HG03196 (cell line): Measurements from ENCODE around the gene DISC1.
A peak's percentile ranks its signal among the peaks of the same experiment; 100 is the strongest.

Experiments used
- ATAC-seq: cut with Tn5 transposase; IDR thresholded peaks from one replicate; pipeline ENCODE4 v1.9.1; 2021; ENCODE audit not compliant: unreplicated experiment

Gene DISC1

DNA sequence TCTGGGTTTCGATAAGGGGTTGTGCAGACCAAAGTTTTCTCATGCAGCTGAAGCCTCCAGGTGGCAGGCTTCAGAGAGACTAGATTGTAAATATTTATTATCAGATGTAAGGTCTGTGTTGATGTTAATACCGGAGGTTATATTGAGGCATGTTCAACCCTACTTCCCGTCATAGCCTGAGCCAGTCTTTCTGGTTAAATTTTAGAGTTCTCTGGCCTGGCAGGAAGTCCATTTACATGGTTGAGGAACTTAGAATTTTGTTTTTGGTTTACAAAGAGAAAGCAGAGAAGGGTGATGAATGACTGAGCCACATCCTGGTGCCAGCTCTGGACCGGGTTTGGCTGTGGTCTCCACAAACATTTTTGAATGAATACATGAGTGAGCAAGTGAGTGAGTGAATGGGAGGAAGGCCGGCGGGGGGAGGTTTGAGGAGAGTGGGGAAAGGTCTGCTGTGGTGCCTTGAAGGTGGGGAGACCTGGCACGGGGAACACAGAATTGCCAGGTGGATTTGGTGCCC lies 218.5 kb downstream of the DISC1 start:
- ATAC-seq: peak; percentile 54

DNA sequence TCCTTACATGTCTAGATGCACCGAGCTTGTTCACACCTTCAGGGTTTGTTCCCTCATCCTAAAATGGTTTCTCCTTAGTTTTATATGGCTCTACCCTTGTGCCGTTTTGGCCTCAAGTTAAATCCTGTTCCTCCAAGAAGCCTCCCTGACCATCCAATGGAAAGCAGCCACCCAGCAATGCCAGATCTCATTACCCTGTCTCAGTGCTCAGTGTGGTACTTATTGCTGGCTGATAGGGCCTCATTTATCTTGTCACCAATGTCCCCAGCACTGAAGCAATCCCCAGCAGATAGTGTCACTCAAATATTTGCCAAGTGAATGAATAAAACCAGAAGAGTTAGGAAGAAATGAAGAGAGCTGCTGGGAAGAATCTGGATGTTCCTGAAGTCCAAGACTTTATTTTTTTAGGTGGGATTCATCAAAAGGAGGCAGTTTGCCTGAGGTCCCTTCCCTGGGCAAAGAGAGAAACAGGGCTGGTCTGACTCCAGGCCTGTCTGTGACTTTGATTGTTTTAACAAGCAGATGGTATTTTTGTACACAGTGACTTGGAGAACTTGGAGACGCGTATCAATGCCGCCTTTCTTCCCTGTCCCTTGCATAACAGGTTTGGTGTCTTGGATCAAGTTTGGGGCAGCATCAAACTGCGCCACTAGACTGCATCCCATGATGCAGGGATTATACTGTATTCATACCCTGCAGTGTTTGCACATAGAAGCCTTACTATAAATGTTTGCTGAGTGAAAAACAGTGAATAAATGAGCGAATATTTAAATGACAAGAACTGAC lies 221.2 kb downstream of the DISC1 start:
- ATAC-seq: no peak

DNA sequence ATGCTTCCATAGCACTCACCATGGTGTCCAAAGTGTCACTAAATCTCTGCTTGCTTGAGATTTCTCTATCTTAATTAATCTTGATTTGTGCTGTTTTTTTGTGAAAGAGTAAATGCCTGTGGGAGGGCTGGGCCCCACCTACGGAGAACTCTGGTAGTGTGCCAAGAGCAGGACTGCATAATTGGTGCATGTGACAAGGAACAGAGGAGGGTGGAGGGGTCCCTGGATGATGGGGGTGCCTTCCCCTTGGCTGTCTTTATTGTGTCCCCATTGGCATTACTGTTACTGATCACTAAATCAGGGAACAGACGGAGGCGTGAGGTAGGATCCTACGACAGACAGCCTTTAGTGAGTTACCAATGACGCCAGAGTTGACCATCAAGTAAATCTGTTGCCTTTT lies 223.4 kb downstream of the DISC1 start:
- no peak for ATAC-seq

DNA sequence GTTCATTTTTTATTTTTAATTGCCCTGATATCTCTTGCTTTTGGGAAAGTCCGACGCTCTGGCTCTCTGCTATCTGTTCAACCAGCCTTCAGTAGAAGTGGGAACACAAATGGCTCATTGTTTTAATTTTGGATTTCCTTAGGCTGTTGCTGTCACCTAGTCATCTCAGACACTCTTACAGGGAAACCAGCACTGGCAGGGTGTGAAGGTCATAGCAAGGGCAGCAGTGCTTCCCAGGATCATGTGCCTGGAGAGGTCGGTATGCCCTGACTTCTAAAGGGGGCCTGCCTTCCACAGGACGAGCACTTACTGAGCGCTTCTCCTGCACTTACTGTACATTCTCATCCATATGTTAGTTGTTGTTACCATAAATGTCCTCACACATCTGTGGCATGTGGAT lies 224.2 kb downstream of the DISC1 start:
- ATAC-seq: no peak

DNA sequence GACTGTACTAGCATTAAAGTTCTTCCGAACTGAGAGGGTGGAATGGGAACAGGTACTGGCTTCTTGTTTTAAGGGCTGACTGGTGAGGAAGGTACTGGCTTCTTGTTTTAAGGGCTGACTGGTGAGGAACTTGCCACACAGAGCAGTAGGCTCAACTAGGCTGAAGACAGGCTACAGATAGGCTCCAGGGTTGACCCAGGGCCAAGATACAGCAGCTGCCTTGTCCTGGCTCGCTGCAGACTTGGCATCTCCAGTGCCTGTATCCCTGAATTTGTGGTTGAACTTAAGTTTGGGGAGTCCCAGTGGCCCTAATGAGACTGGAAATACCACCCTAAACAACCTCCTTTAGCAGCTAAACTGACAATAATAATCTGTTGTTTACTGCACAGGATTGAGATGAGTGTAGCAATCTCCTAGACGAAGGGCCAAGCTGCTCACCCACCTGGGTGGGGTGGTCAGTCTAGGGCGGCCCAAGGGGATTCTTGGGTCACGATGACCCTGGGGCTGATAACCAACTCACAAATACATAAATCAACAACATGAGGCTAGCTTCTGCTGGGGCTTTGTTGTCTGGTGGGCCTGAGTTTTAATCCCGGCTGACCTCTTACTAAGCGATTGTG lies 227.1 kb downstream of the DISC1 start:
- no peak for ATAC-seq

DNA sequence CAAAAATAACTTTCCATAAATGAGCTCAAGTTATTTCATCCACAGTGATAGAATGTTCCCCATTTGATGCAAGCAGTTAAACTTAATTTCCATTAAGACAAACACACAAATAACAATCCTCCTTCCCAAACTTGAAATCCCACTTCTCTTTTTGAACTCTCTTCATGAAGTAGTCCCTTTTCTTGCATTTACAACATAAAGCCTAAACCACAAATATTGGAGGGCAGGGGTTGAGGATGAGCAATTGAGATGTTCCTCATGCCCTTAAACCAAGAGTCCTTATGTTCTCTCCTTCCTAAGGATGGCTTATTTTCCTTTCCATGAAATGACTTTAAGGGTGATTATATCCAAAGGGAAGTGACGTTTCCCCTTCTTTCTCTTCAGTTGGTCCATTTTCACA lies 228.8 kb downstream of the DISC1 start:
- no peak for ATAC-seq

DNA sequence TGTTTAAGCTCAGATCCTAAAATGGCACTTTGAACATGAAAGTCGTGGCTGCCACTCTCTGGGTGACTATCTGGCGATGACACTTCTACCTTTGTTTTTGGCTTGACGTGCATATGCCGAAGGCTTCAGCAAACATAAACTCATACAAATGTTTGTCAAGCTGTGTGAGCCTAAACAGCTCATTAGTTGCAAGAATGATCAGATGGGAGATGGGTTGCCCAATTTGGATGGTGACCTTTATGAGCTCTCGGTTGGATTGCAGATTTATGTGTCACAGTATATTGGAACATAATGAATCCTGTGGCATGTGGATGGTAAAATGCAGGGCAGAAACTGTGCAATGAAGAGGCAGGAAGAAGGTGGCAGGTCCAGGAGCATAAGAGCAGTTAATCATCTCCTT lies 229.3 kb downstream of the DISC1 start:
- ATAC-seq: no peak

DNA sequence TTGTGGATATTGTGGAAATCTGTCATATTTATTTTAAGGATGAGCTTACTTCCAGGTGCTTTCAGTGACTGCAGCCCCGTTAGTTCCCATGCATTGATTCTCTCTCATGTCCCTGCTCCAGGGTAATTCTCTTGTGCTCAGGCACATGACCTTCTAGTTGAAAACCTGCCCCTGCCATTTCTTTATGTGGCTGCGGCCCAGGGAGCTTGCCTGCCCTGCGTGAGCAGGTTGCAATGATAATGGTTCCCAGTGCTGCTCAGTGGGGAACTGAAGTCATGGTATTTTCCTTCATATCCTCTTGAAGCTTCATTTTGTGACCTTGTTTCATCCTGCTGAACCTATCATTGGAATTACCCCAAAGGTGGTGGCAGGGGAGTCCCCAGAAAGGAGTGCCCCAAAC lies 229.8 kb downstream of the DISC1 start:
- ATAC-seq: no peak

DNA sequence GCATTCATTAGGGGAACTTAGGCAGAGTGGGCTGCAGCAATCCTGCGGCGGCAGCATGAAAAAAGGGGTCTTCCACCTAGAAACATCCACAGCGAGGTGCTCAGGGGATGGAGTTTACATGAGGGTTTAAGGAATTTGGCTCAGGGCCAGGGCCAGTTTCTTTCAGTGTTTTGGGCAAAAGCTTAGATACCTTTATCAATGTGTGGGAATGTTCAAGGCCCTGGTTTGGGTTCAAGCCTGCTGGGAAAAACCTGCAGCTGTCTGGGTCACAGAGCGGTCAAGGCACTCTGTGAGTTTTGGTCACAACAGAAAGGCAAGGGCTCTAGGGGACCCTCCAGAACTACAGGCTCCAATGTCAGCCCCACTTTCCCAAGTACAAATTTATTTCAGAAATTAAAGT lies 230.3 kb downstream of the DISC1 start:
- ATAC-seq: no peak

DNA sequence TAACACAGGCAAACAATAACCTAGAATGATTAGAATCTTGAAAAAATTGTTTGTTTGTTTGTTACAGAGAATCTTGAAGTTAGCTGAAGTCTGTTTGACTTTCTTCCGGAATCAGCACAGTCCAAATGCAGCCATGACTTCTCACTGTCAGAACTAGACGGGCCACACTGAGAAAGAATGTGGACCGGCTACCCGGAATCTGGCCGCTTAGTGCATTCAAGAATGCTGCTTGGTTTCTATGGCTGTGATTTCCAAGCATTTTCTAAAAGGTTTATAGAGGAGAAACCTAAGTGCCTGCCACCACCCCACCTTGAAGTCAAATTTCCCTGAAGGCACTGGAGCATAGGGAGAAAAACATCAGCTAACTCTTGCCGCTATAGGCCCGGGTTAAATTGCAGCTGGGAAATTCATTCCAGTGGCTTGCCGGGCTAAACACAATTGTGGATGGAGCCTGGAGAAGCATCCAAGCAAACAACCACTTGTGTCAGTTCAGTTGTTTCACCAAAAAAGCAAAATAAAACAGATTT lies 231.1 kb downstream of the DISC1 start:
- ATAC-seq: no peak

DNA sequence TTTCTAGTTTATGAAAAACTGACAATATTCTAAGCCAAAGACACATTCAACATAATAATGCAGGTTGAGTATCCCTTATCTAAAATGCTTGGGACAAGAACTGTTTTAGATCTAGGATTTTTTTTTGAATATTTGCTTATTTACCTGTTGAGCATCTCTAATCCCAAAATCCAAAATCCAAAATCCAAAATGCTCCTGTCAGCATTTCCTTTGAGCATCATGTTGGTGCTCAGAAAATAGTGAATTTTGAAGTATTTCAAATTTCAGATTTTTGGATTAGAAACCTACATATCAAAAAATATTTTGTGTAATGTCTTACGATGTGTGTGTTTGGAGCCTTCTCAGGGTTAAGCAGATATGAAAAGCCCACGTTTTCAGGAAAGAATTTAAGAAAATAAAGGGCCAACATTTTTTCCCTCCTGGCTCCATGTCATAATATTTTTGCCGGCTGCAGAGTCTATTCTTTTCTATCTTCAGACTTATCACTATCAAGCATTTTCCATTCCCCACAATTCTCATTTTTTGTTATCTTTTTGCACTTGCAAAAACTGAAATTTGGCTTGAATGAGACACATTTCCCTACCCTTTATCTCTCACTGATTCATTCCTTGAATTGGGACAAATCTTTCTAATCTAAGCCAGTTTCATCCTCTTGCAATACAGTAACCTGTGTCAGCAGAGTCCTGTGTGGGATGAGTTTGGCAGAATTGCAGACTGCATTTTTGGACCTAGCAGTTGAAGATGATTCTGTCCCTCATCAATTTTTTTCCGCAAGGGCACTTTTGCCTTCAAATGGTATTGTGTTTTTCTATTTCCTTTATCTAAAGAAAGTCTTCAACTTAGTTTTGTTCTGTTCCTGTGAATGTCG lies 233.9 kb downstream of the DISC1 start:
- no peak for ATAC-seq

DNA sequence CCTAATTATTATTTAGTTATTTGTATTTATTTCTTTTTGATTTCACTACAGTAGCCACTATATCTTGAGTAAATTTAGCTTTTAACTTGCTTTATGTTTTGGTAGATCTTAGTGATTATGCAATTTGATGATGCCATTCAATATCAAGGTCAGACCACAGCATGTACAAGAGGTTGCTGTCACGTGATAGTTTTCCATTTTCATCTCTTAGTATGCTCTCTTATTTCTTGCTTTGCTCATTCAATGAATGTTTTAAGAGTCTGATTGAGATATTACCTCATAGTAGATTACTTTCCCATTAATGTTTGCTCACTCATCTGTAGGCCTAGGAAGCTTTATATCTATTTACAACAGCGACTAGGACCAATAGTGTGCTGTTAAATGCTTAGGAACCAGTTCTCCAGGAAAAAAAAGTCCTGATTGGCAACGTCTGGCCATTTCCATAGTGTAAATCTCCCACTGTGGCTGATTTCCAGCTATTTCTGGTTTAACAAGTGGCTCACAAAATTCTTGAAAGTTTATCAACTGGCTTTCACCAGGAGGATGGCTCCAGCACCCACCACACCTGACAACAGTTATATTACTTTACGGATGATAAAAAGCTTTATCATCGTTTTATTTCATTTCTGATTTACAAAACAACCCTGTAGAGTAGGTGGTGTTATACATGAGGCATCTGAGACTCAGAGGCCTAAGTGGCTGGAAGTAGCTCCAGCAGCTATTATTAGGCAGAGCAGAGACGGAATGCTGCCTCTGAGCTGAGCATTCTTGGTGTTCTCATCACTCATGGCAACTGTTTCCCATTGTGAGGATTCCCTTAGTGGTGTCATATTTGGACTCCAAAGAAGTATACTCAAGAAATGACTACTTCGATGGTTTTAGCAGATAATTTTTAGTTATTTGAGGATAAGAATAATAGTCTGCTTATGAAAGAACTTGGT lies 235.2 kb downstream of the DISC1 start:
- ATAC-seq: no peak

DNA sequence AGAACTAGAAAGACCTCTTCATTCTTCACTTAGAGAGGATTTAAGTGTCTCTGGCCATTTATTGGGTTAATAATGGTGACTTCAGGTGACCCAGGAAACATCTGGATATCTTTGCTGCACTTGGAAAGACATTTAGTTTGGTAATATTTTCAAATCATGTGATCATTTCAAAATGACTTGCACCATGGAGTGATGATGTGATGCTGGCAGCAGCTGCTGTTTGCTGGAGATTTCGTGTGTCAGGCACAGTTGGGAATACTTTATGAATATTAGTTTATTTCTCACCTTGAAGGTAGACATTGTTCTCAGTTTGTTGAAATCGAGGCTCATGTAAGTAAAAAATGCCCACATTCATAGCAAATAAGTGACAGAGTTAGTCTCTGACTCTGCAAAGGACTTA lies 236.0 kb downstream of the DISC1 start:
- ATAC-seq: no peak

DNA sequence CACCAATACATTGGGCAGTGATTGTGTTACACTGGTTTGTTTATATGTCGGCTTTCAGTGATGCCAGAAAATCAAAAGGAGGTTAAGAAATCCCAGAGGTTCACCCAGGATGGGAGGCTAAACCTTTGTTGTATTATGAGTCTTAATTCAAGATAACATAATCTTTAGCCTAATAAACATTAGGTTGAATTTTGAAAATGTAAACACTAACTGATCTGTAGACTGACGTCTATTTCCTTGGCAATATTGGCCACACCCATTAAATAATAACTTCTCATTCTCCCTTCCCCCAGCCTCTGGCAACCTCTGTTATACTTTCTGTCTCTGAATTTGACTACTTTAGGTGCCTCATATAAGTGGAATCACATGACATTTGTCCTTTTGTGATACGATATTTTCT lies 238.7 kb downstream of the DISC1 start:
- ATAC-seq: no peak

DNA sequence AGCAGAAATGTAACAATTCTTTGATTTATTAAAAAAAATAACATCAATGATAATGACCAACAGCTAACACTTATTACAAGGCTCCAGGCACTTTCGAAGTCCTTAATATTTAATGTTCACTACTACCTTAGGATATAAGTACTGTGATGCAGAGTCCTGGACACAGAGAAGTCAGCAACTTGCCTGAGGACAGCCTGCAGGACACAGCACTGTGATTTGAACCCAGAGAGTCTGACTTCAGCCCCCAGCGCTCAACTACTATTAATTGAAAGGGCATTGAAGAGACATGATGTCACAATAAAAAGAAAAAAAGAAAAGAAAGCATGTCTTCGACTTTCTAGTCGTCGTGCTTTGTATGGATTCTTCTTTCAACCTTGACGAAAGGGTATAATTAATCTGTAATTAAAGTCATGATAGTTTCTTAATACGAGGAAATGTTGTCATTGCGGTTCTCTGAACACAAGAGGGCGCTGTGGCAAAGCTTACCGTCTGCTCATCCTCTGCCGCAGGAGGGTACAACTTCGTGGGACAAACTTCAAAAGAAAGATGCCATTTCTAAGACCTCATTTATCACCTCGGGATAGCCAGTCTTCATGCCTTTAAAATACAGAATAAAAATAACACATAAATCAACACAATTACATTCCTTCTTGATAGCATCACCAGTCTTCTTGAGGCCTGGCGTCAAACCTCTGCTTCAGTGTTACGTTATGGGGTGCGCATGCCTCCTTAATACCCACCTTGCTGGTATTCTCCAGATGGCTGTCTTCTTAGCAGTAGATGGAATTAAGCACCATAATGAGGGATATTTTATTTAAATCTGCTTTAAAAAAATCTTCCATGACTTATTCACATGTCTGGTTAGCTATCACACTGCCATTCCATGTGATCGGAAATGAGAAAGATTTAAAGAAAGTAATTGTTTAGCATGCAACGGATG lies 240.1 kb downstream of the DISC1 start:
- no peak for ATAC-seq

DNA sequence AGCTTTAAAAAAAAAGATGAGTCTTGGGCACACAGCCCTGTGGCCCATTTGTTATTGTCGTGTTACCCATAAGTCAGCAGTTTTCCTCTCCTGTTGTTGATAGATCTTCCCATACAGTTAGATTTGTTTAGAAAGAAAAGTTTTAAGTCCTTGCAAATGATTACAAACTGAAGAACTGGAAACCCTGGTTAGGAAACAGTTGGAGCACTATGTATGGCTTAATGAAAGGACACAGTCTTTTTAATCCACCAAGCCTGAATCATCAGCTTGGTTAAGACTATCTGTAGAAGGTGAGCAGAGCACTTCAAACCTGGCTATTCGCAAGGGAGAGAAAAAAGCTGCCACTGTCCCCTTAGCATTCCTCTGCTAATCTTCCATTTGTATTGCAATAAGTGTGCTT lies 241.0 kb downstream of the DISC1 start:
- ATAC-seq: no peak

DNA sequence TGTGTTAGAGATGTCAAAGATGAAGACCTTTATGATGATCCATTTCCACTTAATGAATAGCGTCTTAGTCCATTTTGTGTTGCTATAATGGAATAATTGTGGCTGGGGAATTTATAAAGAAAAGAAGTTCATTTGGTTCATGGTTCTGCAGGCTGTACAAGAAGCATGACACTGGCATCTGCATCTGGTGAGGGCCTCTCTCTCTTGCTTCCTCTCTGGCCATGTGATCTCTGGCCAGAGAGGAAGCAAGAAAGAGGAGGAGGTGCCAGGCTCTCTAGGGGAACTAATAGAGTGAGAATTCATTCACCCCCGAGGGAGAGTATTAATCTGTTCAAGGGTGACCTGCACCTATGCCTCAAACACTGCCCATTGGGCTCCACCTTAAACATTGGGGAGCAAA lies 242.8 kb downstream of the DISC1 start:
- no peak for ATAC-seq

DNA sequence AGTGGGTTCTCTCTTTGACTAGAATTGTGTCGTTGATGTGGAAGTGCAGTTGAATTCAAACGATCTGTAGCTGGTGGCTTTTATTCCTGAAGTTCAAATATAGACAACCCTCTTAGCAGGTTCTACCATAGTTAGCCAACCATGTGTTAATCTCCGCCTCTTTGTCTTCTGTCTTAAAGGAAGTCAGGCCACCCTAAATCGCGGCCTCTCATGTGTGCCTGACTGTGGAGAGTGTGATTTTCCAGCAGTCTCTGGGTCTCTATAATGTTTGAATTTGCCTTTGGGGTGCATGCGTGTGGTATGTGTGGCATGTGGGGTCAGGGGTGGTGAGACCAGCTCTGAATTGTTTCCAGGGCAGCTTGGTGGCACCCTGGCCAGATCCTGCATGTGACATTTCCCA lies 244.9 kb downstream of the DISC1 start:
- no peak for ATAC-seq

DNA sequence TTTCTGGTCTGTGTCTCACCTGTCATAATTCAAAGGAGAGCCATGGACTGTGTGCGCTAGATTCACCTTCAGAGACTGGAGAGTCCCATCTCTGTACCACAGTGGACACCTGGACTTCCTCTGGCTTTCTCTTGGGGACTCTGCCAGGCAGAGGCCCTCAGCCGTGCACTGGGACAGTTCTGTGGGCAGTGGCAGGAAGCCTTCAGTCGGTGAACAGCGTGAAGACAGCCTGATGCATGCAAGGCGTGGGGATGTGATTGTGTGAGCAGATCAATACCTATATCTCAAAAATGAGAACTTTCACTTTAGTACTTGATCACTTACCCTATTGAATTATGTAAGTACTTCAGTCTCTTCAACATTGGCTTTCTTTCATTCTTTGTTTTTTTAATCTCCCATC lies 245.3 kb downstream of the DISC1 start:
- ATAC-seq: no peak
